Measurements from ENCODE around the gene PRSS57. TPM values are rescaled to one million over a fixed set of nuclear protein-coding genes. Genes with fewer than 3 reads are reported as not detected.
A peak's percentile ranks its signal among the peaks of the same experiment; 100 is the strongest.

The PRSS57 gene
- polyA plus RNA-seq, 1 donor (not counting 4 experiments of a cell fraction or from before 2014, with no cell fraction given), result not detected

DNA sequence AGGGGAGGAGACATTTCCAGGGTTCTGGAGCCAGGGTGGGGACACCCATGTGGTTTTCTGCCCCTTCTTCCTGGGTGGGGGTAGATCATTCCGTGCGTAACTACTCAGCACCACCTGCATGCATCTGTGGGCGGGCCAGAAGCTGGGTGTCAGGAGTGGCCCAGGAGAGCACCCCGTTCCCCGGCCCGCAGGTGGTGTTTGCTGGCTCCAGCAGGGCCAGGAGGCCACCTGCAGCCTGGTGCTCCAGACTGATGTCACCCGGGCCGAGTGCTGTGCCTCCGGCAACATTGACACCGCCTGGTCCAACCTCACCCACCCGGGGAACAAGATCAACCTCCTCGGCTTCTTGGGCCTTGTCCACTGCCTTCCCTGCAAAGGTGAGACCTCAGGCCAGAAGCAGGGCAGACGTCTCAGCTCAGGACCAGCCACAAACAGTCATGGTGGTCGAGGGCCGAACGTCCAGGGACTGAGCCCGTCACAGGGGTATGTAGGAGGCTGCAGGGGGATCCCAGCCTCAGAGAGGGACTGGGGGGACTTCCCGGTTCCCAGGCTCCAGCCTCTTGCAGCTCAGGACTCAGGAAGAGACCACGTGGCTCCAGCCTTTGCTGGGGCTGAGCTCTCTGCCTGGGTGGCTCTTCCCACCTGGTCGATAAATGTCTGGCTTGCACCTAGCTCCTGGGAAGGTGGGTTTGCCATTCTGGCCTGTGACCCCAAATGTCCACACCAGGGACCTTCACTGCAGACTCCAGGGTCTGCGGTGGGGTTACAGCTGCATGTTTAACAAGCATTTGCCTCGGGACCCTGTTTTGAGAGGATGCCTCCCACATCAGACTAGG, 17.4 kb downstream of the PRSS57 start:
- peak overlapping the region; percentile 93 for H3K27ac ChIP-seq (ENCODE audit: control insufficient read depth, insufficient read depth, low read length)
- H4K20me1 ChIP-seq (ENCODE audit: control insufficient read depth, extremely low read depth, insufficient read depth, low read length), result peaks cover 21% of the 10 kb centered on the region
- no peak overlapping the region for H2AFZ ChIP-seq (ENCODE audit: control insufficient read depth, low read length)
- H3K4me3 ChIP-seq (ENCODE audit: control insufficient read depth in 2 of 3, extremely low read depth in 1 of 3, insufficient read depth in 2 of 3, low read depth in 1 of 3, low read length in 3 of 3), result peak overlapping the region; percentile 76 to 92 (median 77)
- no peaks in the 10 kb centered on the region for H3K27me3 ChIP-seq (ENCODE audit: control insufficient read depth, extremely low read depth, insufficient read depth, low read length)
- H3K4me1 ChIP-seq (ENCODE audit: control insufficient read depth, extremely low read depth, insufficient read depth, low read length), result peaks cover 26% of the 10 kb centered on the region
- H3K4me2 ChIP-seq (ENCODE audit: control insufficient read depth, extremely low read depth, insufficient read depth, low read depth, low read length), result peak overlapping the region; percentile 90
- H3K9me1 ChIP-seq (ENCODE audit: control insufficient read depth, extremely low read depth, insufficient read depth, low read length), result peaks cover 2% of the 10 kb centered on the region
- dilution Hi-C loops (cut with MboI; ENCODE audit: extremely low pct_ligation_motif_present, low sequenced_read_pairs), result no loop called here
- peaks cover 9 to 29% of the 10 kb centered on the region in 2 experiments for H3K36me3 ChIP-seq (ENCODE audit: control insufficient read depth in 2 of 2, extremely low read depth in 1 of 2, insufficient read depth in 2 of 2, low read length in 2 of 2)
- peak overlapping the region; percentile 99 for H3K9ac ChIP-seq (ENCODE audit: control insufficient read depth, extremely low read depth, insufficient read depth, low read length)
- TF ChIP-seq, protein P1, sequence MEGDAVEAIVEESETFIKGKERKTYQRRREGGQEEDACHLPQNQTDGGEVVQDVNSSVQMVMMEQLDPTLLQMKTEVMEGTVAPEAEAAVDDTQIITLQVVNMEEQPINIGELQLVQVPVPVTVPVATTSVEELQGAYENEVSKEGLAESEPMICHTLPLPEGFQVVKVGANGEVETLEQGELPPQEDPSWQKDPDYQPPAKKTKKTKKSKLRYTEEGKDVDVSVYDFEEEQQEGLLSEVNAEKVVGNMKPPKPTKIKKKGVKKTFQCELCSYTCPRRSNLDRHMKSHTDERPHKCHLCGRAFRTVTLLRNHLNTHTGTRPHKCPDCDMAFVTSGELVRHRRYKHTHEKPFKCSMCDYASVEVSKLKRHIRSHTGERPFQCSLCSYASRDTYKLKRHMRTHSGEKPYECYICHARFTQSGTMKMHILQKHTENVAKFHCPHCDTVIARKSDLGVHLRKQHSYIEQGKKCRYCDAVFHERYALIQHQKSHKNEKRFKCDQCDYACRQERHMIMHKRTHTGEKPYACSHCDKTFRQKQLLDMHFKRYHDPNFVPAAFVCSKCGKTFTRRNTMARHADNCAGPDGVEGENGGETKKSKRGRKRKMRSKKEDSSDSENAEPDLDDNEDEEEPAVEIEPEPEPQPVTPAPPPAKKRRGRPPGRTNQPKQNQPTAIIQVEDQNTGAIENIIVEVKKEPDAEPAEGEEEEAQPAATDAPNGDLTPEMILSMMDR (optimal IDR thresholded peaks at IDR 0.05 in 1 of 3, IDR thresholded peaks at IDR 0.05 in 1 of 3, conservative IDR thresholded peaks at IDR 0.05 in 1 of 3; ENCODE audit: extremely low read depth in 1 of 3, insufficient read depth in 2 of 3, low read length in 3 of 3), result no peak
- TF ChIP-seq EZH2 (IDR thresholded peaks at IDR 0.05; ENCODE audit: low read length), result no peak
- DNase-seq (ENCODE audit: low read depth, low spot score) (no peak), FAIRE-seq (peak; percentile 87)
- H3K9me3 ChIP-seq (ENCODE audit: control insufficient read depth, low read depth, low read length), result no peaks in the 10 kb centered on the region
- peaks cover 23% of the 10 kb centered on the region for H3K79me2 ChIP-seq (ENCODE audit: control insufficient read depth, insufficient read depth, low read length)

DNA sequence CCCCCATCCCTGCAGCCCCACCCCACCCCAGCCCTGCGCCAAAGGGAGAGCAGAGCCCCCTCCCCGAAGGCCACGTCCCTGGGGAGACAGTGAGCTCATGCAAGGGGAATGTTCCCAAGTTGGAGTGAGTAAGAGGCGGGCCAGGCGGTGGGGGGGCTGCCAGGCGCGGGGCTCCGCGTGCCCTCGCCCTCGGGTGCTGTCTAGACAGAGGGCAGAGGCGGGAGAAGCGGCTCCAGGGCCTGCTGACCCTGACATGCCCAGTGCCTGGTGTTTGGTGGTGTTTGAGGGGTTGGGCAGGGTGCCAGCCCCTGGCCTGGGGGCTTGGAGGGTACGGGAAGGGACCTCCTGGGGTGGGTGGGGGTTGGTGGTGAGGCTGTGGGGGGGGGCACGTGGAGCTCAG, 18.1 kb downstream of the PRSS57 start:
- H3K27ac ChIP-seq (ENCODE audit: control insufficient read depth, insufficient read depth, low read length), result peak overlapping the region; percentile 93
- no peak for DNase-seq (ENCODE audit: low read depth, low spot score)
- peak overlapping the region; percentile 90 for H3K4me2 ChIP-seq (ENCODE audit: control insufficient read depth, extremely low read depth, insufficient read depth, low read depth, low read length)
- no peaks in the 10 kb centered on the region for H3K9me3 ChIP-seq (ENCODE audit: control insufficient read depth, low read depth, low read length)
- dilution Hi-C loops (cut with MboI; ENCODE audit: extremely low pct_ligation_motif_present, low sequenced_read_pairs), result no loop called here
- peak; percentile 36 for FAIRE-seq
- peaks cover 9 to 29% of the 10 kb centered on the region in 2 experiments for H3K36me3 ChIP-seq (ENCODE audit: control insufficient read depth in 2 of 2, extremely low read depth in 1 of 2, insufficient read depth in 2 of 2, low read length in 2 of 2)
- no peak overlapping the region for H2AFZ ChIP-seq (ENCODE audit: control insufficient read depth, low read length)
- peaks cover 19% of the 10 kb centered on the region for H4K20me1 ChIP-seq (ENCODE audit: control insufficient read depth, extremely low read depth, insufficient read depth, low read length)
- peak overlapping the region; percentile 76 to 92 (median 89) for H3K4me3 ChIP-seq (ENCODE audit: control insufficient read depth in 2 of 3, extremely low read depth in 1 of 3, insufficient read depth in 2 of 3, low read depth in 1 of 3, low read length in 3 of 3)
- H3K79me2 ChIP-seq (ENCODE audit: control insufficient read depth, insufficient read depth, low read length), result peaks cover 23% of the 10 kb centered on the region
- peaks cover 2% of the 10 kb centered on the region for H3K9me1 ChIP-seq (ENCODE audit: control insufficient read depth, extremely low read depth, insufficient read depth, low read length)
- H3K9ac ChIP-seq (ENCODE audit: control insufficient read depth, extremely low read depth, insufficient read depth, low read length), result peak overlapping the region; percentile 99
- TF ChIP-seq, protein P1 (optimal IDR thresholded peaks at IDR 0.05 in 1 of 3, IDR thresholded peaks at IDR 0.05 in 1 of 3, conservative IDR thresholded peaks at IDR 0.05 in 1 of 3; ENCODE audit: extremely low read depth in 1 of 3, insufficient read depth in 2 of 3, low read length in 3 of 3), result no peak
- TF ChIP-seq EZH2 (IDR thresholded peaks at IDR 0.05; ENCODE audit: low read length), result no peak
- H3K4me1 ChIP-seq (ENCODE audit: control insufficient read depth, extremely low read depth, insufficient read depth, low read length), result peaks cover 26% of the 10 kb centered on the region
- H3K27me3 ChIP-seq (ENCODE audit: control insufficient read depth, extremely low read depth, insufficient read depth, low read length), result no peaks in the 10 kb centered on the region

All from keratinocyte (primary cell).